IPS-18c (cell line): ENCODE measurements around the gene RAB26.
"Not testable (repeated sequence)": the region's sequence is repeated elsewhere in the genome, so short reads cannot be mapped to it uniquely, and the experiment has no call there.

Experiments used
- H3K4me3 ChIP-seq: 2 replicates; pipeline ENCODE4 v1.7.0; 2013; ENCODE audit warnings: low read depth, mild to moderate bottlenecking, low read length, moderate library complexity; ENCODE audit not compliant: insufficient read depth
- H3K9me3 ChIP-seq: one replicate; pipeline ENCODE4 v1.6.1; 2013; ENCODE audit warnings: mild to moderate bottlenecking, low read length, moderate library complexity; ENCODE audit not compliant: control insufficient read depth, insufficient read depth

Gene RAB26

GRCh38 chr16:2129251-2129650 lies 19.2 kb upstream of the RAB26 start:
- H3K4me3 ChIP-seq, H3K9me3 ChIP-seq: not testable (repeated sequence)

- not testable (repeated sequence) for H3K4me3 ChIP-seq, H3K9me3 ChIP-seq
These were observed 18.5 kb upstream of the RAB26 start for GRCh38 chr16:2129890-2130447.

- H3K4me3 ChIP-seq, H3K9me3 ChIP-seq: not testable (repeated sequence)
These were observed 14.6 kb upstream of the RAB26 start for GRCh38 chr16:2133797-2134196.

- H3K4me3 ChIP-seq = peak overlapping the region; percentile 36
- H3K9me3 ChIP-seq = not testable (repeated sequence)
These were observed 13.4 kb upstream of the RAB26 start for GRCh38 chr16:2135071-2135470.

- H3K4me3 ChIP-seq = peak within 1 kb of the TSS; percentile 36
- not testable (repeated sequence) for H3K9me3 ChIP-seq
These were observed 12.5 kb upstream of the RAB26 start, which contains the start of gene PKD1 for GRCh38 chr16:2135770-2136490. Gene PKD1 (minus strand): TSS chr16:2135898. CDS start chr16:2135689, 209 bp downstream.

GRCh38 chr16:2142942-2143877 lies 5.2 kb upstream of the RAB26 start:
- Histone ChIP-seq H3K9me3 (no peaks in the 10 kb centered on the region), H3K4me3 (no peak overlapping the region)

GRCh38 chr16:2143878-2144485 lies 4.4 kb upstream of the RAB26 start:
- no peaks in the 10 kb centered on the region for H3K9me3 ChIP-seq
- H3K4me3 ChIP-seq = no peak overlapping the region

- Histone ChIP-seq H3K9me3 (no peaks in the 10 kb centered on the region), H3K4me3 (no peak overlapping the region)
These were observed 2.6 kb upstream of the RAB26 start for GRCh38 chr16:2145843-2146242.

GRCh38 chr16:2147378-2147777 lies 1.0 kb upstream of the RAB26 start:
- no peaks in the 10 kb centered on the region for H3K9me3 ChIP-seq
- no peak overlapping the region for H3K4me3 ChIP-seq

- peaks cover 1% of the 10 kb centered on the region for H3K9me3 ChIP-seq
- H3K4me3 ChIP-seq = peak overlapping the region; percentile 48
These were observed 547 bp downstream of the RAB26 start for GRCh38 chr16:2148714-2149629.

GRCh38 chr16:2149630-2150417 lies 1.4 kb downstream of the RAB26 start:
- H3K9me3 ChIP-seq = peaks cover 4% of the 10 kb centered on the region
- peak overlapping the region; percentile 48 for H3K4me3 ChIP-seq

- H3K4me3 ChIP-seq = peak overlapping the region; percentile 28
These were observed 2.2 kb downstream of the RAB26 start for GRCh38 chr16:2150418-2151187.

GRCh38 chr16:2151188-2152091 lies 3.0 kb downstream of the RAB26 start:
- H3K4me3 ChIP-seq = peak overlapping the region; percentile 11; the same call in 1 of the 2 replicates
- H3K9me3 ChIP-seq = peaks cover 4% of the 10 kb centered on the region

More at GRCh38 chr16:2150418-2151187, 2.2 kb downstream of the RAB26 start:
- H3K9me3 ChIP-seq = peaks cover 4% of the 10 kb centered on the region
